Pulmonary artery endothelial cell (primary cell): ENCODE results near the gene MPZL2. TPM values are rescaled to one million over a fixed set of nuclear protein-coding genes. Genes with fewer than 3 reads are reported as not detected.

ENCODE experiments used
- DNase-seq: peaks from one replicate; pipeline ENCODE4 v3.0.0-alpha.2; 2011; ENCODE audit warnings: low read depth, low spot score
- total RNA-seq: library from RNA; depleted of rRNA; stranded (reverse); fragments of >200 nt; gene quantifications from 2 replicates; pipeline ENCODE4 v1.2.3, GENCODE V29; 2014

The MPZL2 gene
- total RNA-seq, 1 donor from 2014 or later, result 116 TPM

DNA sequence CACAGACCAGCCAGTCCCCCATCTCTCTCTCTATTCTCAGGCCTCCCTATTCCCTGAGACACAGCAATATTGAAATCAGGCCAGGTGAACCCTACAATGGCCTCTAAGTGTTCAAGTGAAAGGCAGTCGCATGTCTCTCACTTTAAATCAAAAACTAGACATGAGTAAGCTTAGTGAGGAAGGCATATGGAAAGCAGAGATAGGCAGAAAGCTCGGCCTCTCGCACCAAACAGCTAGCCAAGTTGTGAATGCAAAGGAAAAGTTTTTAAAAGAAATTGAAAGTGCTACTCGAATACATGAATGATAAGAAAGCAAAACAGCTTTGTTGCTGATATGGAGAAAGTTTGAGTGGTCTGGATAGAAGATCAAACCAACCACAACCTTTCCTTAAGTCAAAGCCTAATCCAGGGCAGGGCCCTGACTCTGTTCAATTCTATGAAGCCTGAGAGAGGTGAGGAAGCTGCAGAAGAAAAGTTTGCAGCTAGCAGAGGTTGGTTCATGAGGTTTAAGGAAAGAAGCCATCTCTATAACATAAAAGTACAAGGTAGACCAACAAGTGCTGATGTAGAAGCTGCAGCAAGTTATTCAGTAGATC lies 19.8 kb upstream of the MPZL2 start:
- no peak for DNase-seq

DNA sequence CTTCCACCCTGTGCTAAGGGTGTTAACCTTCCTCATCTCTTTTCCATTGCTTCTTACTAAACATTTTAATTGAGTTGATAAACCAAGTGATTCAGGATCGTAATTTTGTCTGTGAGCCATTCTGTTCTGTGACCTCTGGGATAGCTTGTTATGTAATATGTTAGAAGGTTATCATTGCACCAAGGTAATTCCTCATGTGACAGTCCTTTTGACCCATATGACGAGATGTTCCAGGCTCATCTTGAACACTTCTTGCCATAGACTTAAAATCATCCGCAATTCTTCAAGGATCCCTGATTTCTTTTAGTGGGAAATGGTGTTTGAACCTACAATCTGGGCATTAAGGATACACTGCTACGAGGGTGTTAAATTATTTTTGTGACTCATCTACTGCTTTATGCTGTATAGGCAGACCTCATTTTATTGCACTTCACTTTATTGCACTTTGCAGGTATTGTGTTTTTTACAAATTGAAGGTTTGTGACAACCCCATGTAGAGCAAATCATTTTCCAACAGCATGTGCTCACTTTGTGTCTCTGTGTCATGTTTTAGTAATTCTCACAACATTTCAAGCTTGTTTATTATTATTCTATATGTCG lies 19.0 kb upstream of the MPZL2 start:
- DNase-seq, result no peak

DNA sequence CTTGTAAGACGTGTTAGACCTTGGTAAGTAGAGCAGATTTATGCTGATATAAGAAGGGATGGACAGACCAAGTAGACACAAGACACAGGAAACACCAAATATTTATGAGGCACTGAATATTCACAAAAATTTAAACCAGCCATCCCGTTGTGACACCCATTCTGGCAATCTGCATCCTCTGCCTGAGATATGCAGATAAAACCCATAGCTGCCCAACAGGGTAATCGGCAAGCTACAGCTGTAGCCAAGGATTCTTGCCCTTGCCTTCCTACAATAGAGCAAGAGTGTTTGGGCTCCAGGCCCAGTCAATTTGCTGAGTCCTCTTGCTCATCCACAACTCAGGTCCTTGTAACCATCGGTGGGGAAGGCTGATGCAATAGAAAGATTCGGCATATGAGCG lies 18.5 kb upstream of the MPZL2 start:
- DNase-seq, result no peak

DNA sequence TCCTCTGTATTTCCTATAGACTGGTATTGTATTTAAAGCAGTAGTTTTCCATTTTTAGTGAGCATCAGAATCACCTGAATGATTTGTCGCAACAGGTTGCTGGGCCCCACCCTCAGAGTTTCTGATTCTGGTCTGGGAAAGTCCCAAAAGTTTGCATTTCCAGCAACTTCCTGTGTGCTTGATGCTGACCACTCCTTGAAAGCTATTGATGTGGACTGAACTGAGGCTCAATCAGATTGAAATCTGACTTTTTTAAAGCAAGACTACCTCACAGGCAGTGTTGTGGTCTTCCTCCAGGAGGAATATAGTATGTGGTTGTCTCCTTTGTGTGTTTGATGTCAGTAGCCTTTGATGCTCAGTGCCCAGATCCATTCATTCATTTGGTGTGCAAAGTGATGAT lies 17.2 kb upstream of the MPZL2 start:
- DNase-seq, result no peak

DNA sequence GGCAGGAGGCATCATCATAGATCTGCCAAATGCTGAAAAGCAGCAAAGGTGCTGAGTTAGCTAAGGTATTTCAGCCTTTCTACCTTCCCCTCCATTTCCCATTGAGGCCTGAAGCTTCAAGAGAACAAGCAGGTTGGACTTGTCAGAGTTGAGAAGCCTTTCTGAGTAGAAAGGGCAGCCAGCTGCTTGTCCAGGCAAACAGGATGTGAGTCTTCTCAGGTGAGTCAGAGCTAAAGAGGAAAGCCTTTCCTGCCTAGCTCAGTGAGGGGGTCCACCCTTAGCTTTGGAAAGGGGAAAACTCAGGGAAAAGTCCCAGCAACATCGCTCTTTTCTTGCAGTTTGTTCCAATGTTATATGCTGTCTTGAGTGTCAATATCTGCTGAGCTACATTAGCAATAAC lies 13.2 kb upstream of the MPZL2 start:
- peak; percentile 59 for DNase-seq

DNA sequence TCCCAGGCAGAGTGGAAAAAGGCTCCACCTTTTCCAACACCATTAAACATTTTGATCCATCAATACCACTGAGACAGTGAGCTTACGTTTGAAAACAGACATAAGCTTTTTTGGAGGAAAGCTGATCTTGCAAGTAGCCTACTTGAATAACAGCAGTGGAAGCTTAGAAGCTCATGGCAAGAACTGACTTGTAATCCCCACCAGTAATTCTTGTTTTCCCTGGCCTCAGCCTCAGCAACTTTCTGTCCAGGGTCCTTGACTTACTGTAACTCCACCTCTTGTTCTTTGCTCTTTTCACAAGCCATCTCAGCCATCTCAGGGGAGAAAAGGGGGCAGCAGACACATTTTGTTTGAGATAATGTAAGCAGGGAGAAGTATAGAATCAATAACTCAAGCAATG lies 12.3 kb upstream of the MPZL2 start:
- DNase-seq, result no peak

DNA sequence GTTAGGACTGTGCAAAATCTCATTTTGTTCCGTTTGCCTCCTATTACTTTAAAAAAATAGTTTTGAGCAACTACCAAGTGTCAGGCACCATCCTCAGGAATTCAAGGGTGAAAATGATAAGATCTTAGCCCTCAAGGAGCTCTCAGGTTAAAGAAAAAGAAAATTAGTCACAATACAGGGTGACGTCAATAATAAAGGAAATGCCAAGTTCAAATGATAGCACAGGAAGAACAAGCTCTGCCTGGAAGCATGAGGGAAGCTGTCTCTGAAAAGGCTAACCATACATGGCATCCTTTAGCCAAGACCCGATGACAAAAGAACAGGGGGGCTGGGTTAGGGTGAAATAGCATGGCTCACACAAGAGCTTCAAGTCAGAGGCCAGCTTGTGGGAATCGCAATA lies 11.1 kb upstream of the MPZL2 start:
- peak; percentile 89 for DNase-seq

DNA sequence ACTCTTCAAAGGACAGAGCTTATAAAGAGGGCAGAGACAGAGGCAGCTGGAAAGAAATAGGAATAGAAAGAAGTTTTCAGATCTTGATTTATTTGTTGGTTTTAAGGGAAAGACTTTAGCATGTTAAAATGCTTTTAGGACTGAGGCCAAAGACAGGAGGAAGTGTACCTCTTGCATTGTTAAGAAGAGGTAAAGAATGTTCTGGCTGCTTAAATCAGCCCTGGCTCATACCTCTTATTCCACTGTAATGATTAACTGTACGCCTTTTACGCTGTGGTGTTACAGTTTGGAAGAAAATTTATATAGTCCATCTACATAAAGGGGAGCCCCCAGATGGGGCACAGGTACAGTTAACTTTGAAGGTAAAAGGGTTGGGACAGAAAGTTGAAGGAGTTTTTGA lies 10.1 kb upstream of the MPZL2 start:
- DNase-seq, result no peak

DNA sequence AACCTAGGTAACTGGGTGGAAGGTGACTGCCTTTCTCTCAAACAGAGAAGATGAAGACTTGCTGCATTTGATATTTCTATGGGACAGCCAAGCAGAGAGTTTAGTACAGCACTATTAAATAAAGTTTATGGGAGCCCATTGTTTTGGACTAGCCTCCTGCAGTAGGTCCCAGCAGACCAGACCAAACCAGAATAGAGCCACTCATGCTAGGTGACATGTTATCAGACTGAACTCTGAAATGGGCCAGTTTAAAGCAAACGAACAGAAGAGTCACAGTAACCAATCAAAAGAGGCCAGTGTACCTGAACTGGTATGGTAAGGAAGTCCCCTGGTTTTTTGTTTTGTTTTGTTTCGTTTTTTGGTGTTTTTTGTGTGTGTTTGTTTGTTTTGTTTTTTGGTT lies 7.9 kb upstream of the MPZL2 start:
- no peak for DNase-seq

DNA sequence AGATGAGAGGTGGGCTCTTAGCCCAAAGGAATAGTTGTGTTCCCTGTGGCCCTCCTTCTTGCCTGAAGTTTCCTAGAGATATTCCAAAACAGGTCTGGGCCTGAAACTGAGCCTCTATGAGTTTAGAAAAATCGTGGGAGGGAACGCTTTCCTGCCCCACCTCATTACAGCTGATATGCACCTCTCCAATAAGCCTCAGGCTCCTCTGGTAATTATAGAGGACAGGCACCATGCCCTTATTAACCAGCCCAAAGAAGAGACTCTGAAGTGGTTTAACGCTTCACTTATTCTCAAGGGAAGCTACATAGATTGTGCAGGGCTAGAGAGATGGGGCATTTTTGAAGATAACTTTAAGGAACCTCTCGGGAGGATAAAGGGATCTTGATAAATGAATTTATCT lies 3.4 kb upstream of the MPZL2 start:
- no peak for DNase-seq

DNA sequence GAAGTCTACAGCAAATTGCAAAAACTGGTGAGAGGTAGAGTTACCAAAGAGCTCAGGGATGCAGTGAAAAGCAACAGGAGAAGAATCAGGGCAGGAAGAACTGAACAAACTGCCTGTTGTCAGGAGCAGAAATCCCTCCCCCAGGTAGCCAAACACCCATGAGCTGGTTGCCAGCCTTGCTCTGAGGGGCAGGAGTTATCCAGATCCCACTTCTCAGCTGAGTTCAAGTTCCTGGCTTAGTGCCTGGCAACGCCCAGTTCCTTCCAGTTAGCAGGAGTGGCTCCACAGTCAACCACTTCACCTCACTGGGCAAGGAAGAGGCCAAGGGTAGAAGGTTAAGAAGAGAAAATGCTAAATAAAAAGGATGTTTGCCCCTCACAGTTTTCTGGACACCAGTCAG lies 1.9 kb upstream of the MPZL2 start:
- no peak for DNase-seq

DNA sequence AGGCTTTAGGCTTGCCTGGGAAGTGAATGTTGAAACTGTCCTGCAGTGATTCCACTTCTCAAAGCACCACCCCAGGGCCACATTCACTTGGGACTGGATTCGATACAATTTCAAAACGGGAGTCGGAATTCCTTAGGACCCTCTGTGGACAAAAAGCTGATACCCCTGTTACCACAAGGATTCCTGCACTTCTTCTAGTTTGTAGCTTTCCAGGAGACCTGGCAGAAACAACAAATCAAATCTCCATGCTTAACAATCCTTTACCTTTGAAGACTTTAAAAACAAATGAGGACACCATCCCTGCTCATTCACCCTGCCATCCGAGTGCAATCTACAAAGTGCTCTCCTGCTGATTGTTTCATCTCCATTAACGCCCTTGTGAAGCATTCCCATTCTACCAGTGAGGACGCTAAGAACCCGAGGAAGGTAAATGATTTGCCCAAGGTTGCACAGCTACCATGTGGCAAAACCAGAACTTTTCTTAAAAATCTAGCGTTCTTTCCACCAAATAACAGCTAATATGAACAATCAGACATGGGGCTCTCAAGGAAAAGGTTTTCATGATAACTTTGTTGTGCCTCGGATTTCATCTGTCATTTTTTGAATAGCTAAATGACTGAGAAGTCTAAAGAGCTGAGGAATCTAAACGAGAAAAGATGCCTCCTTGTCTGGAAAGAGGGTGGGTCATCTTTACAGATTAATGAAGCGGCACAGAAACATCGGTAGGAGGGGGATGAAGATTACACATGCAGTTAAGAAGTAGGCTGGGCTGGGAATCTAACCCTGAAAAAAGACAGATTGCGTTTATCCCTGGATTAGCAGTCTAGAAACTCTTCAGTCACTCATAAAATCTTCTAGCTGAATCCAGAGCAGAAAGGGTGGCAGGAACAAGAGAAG lies 720 bp upstream of the MPZL2 start:
- no peak for DNase-seq

DNA sequence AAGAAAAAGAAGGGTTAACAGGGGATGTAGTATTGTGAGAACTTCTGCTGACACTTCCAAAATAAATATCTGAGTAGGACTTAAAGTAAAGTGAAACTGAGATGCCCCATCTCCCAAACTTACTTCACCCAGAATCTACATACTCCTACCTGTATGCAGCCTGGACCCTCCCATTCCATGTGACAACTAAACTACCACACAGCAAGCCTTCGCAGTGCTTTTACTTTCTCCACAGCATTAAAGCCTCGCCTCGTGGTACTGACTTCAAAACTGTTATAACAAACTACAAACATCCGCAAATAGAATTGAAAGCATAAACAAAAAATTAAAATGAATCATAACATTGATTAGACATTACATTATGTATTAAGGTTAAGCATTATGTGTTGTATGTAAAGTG lies 985 bp downstream of the MPZL2 start:
- no peak for DNase-seq

DNA sequence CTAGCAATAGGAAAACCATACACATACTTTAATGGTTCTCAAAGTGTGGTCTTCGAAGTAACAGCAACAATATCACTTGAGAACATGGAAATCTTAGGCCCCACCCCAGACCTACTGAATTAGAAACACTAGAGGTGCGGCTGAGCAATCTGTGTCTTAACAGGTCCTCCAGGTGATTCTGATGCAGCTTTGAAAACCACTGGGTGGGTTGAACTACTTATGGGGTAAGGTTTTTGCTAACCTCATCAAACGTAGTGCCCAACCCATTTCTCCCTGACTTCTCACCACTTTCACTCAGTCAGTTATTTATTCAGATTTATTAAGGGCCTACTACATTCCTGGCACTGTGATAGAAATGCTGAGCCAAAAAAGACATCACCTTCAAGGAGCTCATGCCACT lies 3.7 kb downstream of the MPZL2 start:
- no peak for DNase-seq

DNA sequence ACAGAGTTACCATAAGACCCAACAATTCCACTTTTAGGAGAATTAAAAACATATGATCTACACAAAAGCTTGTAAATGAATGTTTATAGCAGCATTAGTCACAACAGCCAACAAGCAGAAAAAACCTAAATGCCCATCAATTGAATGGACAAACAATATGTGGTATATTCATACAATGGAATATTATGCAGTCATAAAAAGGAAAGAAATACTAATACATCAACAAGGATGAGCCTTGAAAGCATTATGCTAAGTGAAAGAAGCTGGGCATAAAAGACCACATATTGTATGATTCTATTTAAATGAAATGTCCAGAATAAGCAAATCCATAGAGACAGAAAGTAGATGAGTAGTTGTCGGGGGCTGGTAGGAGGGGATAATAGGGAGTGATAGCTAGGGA lies 5.0 kb downstream of the MPZL2 start:
- DNase-seq, result no peak

DNA sequence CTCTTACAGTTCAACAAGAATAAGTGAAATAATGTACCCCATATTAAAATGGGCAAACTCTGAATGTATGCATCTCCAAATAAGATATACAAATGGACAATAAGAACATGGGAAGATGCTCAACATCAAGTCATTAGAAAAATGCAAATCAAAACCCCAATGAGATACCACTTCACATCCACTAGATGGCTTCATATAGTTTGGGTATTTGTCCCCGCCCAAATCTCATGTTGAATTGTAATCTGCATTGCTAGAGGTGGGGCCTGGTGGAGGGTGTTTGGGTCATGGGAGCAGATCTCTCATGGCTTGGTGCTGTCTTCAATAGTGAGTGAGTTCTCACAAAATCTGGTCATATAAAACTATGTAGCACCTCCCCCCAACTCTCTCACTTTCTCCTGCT lies 5.7 kb downstream of the MPZL2 start:
- no peak for DNase-seq

DNA sequence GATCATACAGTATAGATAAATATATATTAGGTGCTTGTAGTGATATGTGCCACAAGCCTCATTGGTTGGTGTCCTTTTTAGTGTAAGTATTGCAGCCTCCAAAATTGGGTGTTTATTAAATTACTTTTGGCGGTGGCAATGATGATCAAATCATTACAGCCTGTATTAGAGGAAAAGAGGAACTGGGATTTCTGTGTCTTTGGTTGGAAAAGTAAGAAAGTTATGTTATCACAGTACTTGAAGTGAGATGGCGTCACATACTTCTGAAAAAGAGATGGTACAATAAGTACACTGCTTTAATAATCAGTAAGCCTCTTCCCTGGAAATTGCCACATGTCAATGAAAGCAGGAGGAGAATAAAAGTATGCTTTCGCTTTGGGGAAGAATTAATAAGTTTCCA lies 11.4 kb downstream of the MPZL2 start:
- no peak for DNase-seq

DNA sequence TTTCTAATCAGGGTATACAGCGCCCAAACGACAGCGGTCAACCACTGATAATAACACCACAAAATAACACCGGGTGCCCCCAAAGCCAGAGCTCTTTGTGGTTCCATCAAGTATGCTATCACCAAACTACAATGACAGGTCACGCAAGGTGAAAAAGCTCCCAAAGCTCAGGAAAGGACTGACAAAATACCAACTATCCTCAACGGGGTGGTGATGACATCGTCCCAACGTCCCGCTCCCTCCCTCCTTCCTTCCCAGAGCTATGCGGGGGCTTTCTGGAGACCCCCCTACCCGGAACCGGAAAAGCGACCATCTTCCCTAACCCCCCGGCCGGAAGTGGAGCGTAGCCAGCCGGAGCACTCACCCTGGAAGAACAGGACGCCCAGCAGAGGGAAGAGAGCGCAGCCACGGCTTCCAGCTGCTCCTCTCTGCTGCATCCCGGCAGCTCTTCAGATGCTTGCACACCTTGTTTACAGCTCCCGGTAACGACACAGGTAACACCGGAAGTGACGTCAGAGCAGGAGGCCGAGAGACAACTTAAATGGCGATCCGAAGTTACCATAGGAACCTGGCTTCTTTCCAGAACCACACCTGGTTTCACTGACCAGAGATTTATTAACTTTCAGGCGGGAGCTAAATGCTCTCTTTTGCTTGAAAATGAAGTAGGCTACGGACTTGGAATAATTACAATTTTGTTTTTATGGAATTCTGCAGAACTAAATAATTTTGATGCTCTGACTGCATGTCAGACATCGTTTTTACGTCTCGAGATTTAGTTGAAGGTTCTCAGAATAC lies 12.0 kb downstream of the MPZL2 start, which contains the start of gene MPZL3:
Gene MPZL3, minus strand, starts transcription at position 508 of the 795 bp plus-strand sequence. Its CDS starts 71 bp downstream, at position 437.
- peak; percentile 44 for DNase-seq

DNA sequence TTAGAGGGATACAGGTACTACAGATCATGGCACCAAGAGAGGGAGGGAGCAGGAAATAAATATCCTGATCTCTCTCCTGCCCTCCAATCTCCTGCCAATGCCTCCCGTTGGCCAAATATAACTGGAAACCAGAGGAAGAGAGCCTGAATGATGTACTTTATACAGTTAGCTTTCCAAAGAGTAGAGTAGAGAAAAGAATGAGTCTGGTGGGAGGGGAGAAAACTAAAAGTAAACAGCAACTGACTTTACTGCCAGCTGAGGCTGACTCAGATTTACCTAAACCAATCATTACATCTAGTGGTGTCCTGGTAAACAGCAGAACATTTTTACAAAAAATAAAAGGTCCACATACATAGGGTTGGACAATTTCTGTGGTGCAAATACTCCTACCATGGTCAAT lies 17.1 kb downstream of the MPZL2 start:
- DNase-seq, result no peak

DNA sequence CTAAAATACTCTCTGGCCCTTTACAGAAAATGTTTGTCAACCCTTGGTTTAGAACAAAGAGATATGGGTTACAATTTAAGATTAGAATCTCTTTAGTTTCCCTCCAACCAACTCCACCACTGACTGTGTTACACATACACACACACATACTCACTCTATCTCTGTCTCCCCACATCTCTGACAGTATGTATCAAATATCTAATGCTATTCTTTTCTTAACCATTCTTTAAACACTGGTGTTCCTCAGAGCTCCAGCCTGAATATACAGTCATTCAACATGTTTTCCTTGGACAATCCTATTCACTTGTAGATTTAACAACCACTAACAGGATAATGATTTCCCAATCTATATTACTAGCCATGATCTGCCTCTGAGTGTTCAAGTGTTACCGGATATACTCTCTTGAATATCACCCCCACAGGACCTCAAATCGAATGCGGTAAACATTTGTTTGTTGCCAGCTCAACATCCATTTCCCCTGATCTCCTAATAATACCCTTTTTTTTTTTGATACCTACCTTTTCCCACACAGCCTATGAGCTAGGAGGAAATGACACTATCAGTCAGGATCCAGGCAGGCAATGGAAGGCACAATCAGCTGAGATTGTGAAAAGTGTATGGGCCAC lies 18.0 kb downstream of the MPZL2 start:
- DNase-seq, result no peak

DNA sequence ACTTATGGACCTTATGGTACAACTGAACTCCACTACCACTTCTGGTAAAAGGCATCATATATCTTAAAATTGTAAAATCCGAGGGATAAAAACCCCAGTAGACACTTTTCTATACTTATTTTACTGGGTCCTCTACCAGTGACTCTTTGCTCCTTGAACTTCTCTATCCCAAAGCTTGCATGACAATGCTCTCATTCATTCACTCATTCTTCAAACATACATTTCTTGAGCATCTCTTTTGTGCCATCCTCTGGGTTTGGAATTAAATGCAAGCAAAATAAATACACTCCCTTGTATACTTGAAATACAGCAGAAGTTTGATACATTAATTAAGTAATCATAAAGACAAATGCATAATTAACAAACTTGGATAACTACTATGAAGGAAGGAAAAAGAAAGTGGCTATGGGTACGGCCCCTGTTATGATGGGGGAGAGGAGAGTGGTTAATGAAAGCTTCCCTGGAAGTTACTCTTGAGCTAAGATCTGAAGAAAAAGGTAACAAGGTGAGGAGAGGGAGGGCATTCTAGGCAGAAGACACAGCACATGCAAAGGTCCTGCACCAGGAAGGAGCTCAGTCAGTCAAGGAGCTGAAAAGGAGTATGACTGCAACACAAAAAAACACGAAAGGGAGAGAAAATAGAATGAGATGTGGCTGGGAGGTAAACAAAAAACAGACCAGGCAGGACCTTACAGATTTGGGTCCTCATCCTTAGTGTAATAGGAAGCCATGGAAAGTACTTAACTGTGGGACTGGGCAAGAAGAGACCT lies 19.9 kb downstream of the MPZL2 start:
- DNase-seq, result no peak
